HG03097 (cell line): ENCODE measurements around the gene OAT.
"Not testable (repeated sequence)": the region's sequence is repeated elsewhere in the genome, so short reads cannot be mapped to it uniquely, and the experiment has no call there.

Source experiments
- ATAC-seq: cut with Tn5 transposase; IDR thresholded peaks from one replicate; pipeline ENCODE4 v1.9.1; 2021; ENCODE audit not compliant: unreplicated experiment, low FRiP score

OAT gene

GRCh38 chr10:124380256-124380995 lies 38.3 kb downstream of the OAT start:
- ATAC-seq = no peak

GRCh38 chr10:124379609-124380193 lies 39.0 kb downstream of the OAT start:
- no peak for ATAC-seq

- no peak for ATAC-seq
These were observed 39.7 kb downstream of the OAT start for GRCh38 chr10:124378881-124379471.

- ATAC-seq = no peak
These were observed 40.5 kb downstream of the OAT start for GRCh38 chr10:124378271-124378670.

- no peak for ATAC-seq
These were observed 41.6 kb downstream of the OAT start for GRCh38 chr10:124377101-124377500.

- ATAC-seq = no peak
These were observed 42.3 kb downstream of the OAT start for GRCh38 chr10:124376411-124376810.

- no peak for ATAC-seq
These were observed 43.0 kb downstream of the OAT start for GRCh38 chr10:124375691-124376090.

GRCh38 chr10:124375353-124375614 lies 43.4 kb downstream of the OAT start:
- no peak for ATAC-seq

- no peak for ATAC-seq
These were observed 44.0 kb downstream of the OAT start for GRCh38 chr10:124374535-124375352.

- ATAC-seq = no peak
These were observed 45.8 kb downstream of the OAT start for GRCh38 chr10:124372899-124373298.

GRCh38 chr10:124370426-124370825 lies 48.3 kb downstream of the OAT start:
- no peak for ATAC-seq

GRCh38 chr10:124369986-124370385 lies 48.7 kb downstream of the OAT start:
- ATAC-seq = no peak

- not testable (repeated sequence) for ATAC-seq
These were observed 49.2 kb downstream of the OAT start for GRCh38 chr10:124369533-124369932.

GRCh38 chr10:124369066-124369465 lies 49.7 kb downstream of the OAT start:
- ATAC-seq = no peak

GRCh38 chr10:124367936-124368335 lies 50.8 kb downstream of the OAT start:
- no peak for ATAC-seq

- ATAC-seq = no peak
These were observed 51.3 kb downstream of the OAT start for GRCh38 chr10:124367414-124367813.

- ATAC-seq = no peak
These were observed 51.9 kb downstream of the OAT start for GRCh38 chr10:124366825-124367224.

- ATAC-seq = no peak
These were observed 52.4 kb downstream of the OAT start for GRCh38 chr10:124366343-124366742.

GRCh38 chr10:124364674-124365073 lies 54.0 kb downstream of the OAT start:
- no peak for ATAC-seq

GRCh38 chr10:124362568-124362967 lies 56.2 kb downstream of the OAT start:
- ATAC-seq = no peak

GRCh38 chr10:124359336-124359832 lies 59.3 kb downstream of the OAT start:
- ATAC-seq = no peak
